Measurements from ENCODE around the gene UNC93A.
"Not testable (repeated sequence)": the region's sequence is repeated elsewhere in the genome, so short reads cannot be mapped to it uniquely, and the experiment has no call there.

Gene UNC93A

DNA sequence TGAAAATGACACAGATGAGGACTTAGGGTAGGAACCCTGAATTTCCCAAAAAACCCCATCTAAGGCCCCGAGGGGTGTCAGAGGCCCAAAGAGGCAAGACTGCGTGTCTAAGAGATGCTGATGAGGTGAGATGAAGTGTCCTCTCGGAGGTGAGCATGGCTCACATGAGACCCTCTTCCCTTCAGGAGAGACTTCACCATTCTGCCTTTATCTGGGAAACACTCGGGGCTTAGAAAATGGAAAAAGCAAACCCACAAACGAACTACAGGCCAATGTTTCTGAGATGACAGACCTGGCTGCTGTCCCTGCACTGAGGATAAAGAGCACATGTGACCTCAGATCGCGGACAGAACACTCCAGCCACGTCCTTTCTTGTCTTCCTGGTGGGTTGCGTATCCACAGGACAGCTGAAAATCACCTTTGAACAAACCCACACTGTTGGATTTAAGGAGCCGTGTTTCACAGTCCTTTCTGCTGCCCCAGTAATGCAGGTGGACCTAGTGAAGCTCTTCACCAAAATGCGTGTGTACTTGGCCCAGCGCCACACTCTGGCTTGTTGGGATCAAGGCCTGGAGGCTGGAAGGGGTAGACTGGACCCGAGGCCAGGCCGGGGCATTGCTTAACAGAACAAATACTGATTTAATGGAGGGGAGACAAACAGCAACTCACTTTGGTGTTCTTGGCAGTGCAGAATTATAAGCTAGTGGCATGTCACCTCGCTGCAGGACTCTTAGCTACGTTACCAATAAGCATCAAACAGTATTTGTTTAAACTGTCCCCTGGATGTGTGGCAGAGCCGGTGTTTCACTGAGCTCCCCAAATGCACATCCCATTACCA, 18.5 kb downstream of the UNC93A start:
- DNase-seq (ENCODE audit: low spot score) = not testable (repeated sequence)

DNA sequence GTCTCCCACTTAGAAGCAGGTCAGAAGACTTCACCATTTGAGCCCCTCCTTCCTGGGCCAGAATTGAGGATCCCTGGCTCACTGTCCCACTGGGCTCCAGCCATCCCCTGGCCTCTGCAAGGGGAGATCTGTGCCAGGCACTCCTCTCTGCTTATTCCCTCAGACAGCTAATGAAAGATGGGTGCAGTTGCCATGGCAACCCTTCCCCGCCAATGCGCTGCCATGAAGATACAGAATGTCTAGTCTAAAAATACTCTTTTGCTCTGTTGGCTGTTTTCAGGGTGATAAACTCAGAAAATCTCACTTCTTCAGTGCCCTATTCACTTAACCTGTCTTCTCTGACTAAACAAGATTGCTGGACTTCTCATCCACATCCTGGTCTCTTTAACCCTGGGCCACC, 20.2 kb downstream of the UNC93A start:
- no peak for DNase-seq (ENCODE audit: low spot score)

DNA sequence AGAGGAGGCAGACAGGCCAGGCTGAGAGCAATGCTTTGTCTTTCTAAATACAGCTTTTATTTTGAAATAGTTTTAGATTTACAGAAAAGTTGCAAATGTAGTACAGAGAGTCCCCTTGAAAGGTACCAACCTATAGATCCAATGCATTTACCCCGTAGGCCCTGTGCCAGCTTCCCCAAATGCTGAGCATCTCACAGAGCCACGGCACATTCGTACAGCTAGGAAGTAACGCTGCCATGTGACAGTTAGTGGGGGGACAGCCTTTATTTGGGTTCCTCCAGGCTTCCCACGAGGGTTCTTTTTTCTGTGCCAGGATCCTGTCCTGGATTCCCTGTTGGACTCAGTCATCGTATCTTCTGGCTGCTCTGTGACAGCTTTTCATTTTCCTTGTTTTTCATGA, 20.6 kb downstream of the UNC93A start:
- DNase-seq (ENCODE audit: low spot score) = not testable (repeated sequence)

DNA sequence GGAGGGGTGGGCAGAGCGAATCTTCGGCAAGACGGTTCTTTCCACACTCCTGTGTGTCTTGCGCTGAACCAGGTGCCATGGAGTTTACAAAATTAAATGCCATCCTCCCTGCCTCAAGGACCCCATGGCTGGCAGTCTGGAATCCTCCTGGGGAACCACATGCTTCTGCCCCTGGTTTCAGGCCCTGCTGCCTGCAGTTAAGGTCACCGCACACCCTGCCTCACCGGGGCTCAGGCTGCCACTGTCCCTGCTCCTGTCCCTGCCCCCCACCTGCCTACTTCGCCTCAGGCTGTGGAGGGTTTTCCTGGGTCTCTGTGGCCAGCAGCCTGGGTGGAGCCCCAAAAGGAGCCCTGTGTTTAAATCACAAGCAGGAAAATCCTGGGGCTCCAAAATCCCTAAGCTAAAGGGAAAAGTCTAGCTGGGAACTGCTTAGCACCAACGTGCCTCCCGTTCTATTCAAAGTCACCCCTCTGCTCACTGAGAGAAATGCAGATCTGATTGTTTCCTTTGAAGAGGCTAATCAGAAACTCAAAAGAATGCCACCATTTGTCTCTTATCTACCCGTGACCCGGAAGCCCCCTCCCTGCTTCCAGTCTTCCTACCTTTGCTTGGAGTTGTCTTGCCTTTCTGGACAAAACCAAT, 23.2 kb downstream of the UNC93A start:
- DNase-seq (ENCODE audit: low spot score) = no peak

DNA sequence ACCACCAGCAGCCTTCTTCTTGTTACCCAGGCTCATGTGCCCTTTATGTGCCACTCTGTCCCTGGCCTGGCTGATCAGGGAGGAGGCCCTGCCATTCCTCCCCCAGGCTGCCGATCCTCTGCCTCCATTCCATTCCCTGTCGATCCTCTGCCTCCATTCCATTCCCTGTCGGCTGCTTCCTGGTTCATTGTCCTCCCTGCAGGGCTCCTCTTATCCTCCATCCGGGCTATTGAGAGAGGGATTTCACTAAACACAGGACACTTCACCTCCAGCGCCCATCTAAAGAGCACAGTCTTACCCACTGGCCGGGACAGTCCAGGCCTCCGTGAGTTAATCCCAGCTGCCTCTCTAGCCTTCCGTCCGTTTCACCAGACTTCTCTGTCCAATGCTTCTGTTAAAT, 26.1 kb downstream of the UNC93A start:
- no peak for DNase-seq (ENCODE audit: low spot score)

DNA sequence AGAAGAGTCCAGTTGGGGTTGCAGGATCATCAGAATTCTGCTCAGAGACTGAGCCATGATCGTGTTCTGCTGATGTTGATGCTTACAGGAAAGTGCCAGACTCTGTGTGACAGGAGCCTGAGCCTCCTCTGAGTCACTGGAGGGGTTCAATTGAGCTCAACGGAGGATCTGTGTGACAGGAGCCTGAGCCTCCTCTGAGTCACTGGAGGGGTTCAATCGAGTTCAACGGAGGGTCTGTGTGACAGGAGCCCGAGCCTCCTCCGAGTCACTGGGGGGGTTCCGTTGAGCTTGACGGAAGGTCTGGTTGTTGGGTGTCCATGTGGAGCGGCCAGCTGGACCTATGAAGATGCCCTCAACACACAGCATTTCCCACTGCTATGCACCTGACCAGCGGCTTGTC, 27.2 kb downstream of the UNC93A start:
- DNase-seq (ENCODE audit: low spot score) = not testable (repeated sequence)

DNA sequence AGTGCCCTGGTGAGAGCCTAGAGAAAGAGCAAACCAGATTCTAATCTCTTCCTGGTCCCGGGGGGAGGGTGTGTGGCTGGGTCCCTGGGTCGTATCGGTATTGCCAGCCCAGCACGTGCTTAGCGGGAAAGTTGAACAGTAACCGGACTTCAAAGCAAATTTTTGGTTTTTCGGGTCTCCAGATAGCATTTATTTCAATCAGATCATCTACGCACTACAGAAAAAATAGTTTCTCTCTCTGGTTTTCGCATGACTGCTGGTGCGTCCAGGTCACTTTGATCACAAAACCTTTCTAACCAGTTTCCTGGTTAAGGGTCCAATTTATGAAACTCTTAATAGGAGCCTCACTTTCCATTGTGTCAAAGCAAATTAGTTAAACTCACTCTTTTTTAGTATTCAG, 27.7 kb downstream of the UNC93A start:
- DNase-seq (ENCODE audit: low spot score) = not testable (repeated sequence)

DNA sequence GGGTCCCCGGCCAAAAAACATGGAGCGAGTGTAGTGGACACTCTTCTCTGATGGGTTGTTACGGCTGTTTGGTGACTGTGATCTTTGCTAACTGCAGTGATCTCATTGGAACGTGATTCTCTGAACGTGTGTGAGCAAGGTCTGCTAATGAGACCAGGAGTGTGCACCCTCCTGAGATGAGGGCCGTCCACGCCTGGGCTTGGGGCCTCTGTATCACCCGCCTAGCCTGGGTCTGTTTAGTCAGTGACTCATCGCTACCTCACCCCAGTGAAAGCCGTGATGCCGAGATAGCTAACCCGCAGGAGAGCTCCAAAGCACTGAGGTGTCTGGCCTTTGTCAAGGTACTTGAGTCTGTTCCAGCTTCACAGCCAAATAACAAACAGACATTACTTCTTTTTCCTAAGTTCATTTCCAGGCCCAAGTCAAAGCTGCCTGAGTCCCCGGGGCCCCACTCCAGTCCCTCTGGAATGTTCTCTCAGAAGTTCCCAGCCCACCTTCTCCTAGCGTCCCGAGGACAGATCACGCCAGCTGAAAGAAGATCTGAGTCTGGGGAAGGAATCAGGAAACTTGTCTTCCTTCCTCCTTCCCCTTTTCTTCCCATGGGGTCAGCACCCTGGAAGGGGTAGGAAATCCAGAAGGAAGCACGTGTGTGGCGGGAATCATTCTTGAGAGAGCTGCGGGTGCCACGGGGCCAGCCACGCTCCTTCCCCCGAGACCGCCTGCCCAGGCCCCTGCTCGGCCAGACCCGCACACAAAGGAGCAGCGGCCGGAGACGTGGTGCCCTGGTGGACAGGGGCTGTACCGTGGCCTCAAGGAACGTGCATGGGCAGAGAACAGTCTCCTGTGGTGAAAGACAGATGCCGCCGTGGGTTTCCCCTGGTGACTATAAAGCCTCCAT, 29.0 kb downstream of the UNC93A start:
- not testable (repeated sequence) for DNase-seq (ENCODE audit: low spot score)

DNA sequence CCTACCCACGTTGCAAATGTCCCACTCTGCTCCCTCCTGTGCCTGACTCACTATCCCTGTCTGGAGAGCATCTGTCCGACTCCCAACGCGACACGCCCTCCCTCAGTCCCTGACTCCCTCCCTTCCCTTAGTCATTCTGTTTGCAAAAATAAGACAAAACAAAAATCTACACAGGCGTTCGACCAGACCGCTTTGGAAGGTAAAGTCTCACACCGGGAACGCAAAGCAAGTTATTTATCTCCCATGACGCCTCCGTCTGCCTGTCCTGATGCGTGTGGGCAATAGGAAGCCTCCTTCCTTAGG, 29.6 kb downstream of the UNC93A start:
- not testable (repeated sequence) for DNase-seq (ENCODE audit: low spot score)

DNA sequence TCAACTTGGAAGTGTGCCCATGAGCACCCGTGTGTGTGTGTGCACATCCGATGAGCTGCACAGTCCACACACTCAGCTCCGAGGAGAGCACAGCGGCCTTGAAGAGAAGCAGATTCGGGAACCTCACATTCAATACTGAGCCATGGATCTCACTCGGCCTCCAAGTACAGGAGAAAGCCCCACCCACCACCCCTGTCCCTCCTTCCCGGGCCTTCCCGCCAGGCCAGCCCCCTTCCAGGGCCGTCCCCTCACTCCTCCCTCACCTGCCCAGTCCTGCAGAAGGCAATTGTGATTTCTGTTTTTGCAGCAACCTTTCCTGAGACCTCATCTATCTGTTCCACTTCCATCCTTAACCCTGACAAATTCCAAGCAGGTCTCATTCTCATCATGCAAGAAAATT, 30.1 kb downstream of the UNC93A start:
- DNase-seq (ENCODE audit: low spot score) = not testable (repeated sequence)

DNA sequence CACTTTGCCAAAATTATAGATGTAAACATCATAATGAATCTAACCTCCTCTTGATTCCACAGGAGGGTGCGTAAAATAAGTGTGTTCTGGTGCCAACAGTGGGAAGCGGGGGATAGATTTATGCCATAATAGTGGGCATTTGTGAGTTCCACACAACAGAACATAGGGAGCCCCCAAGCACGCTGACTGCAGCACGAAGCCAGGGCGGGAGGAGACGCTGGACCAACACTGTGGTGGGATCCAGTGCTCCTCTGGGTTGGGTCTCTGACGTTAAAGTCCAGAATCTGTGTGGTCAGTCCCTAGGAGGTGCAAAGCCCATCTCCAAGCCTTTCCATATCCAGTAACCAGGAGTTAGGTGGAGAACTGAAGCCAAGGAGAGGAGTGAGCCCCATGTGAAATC, 32.0 kb downstream of the UNC93A start:
- no peak for DNase-seq (ENCODE audit: low spot score)

DNA sequence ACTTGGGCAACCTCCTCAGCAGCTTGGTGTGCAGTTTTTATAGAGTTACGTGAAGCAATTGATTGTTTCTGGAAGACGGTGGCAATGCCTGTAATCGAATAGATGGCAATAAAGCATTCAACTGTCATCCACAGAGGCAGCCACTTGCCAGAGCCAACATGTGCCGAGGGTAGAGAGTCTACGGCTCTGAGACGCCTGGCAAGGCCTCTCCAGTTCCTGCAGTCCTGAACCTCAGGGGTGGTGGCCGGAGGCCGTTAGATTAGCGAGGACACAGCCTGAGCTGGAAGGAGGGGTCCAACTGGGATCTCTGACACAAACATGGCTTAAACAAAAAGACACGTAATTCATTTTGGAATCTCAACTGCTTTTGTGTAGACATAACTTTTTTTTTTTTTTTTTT, 33.0 kb downstream of the UNC93A start:
- DNase-seq (ENCODE audit: low spot score) = no peak

DNA sequence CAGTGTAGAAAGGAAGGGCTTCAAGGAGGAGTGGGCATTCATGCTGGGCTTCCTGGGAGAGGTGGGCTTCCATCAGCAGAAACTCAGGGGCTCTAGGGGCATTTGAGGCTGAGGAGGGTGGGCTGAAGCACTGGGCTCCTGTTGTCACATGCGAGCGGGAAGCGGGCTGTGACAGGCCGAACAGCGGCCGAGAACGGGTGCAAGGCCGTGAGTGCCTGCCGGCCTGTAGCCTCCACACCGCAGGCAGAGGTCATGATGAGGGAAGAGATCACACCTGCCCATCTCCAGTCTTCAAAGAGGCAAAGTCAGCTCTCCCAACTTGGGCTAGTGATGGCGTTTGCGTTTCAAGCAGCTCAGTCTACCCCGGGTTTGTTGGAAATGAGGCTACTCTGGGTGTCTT, 34.7 kb downstream of the UNC93A start:
- no peak for DNase-seq (ENCODE audit: low spot score)

DNA sequence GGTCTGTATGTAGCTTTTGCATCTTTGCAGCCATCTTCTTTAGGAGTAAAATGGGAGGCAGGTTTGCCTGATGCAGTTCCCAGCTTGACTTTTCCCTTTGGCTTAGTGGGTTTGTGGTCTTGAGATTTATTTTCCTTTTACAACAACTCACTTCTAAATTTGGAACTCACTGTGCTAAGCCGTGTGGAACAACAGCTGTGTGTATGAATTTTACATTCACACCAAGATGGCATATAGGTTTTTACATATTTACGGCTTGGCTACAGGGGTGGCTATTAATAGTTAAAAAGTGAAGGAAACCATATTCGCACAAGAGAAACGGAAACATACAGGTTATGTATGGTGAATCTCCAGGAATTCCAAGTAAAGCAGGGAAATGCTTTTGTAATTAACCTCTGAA, 36.3 kb downstream of the UNC93A start:
- DNase-seq (ENCODE audit: low spot score) = no peak

DNA sequence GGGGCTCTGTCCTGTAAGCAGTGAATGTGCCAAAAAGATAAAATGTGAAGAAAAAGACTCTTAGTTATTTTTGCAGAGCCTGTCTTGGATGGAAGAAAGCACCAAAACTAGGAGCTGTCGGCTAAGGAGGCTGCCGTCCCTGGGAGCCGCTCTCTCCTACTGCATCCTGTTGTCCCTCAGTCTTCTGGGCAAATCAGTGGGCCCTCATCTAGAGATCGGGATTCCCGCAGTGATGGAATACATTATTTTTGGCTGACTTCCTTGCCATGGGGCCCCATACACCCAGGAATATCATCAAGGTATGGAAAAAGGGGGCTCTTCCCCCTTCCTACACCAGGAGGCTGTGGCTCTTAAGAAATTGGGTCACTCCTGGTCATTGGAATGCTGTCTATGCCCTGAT, 37.0 kb downstream of the UNC93A start:
- no peak for DNase-seq (ENCODE audit: low spot score)

DNA sequence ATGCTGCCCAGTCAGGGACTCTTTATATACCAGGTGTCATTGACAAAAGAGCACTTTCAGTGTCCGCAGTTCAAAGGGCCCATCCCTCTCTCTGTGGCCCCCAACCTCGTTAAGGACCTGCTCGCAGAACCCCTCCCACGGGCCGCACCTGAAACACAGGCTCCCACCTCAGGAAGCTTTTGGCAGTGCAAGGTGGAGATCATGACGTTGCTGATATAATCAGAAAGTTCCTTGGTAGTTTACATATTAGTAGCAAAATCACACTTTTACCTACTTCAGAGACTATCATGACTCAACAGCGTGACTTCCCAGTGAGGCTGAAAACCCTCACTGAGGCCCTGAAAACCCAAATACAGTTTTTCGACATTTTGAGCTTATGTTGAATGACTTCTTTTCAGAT, 37.9 kb downstream of the UNC93A start:
- DNase-seq (ENCODE audit: low spot score) = no peak

DNA sequence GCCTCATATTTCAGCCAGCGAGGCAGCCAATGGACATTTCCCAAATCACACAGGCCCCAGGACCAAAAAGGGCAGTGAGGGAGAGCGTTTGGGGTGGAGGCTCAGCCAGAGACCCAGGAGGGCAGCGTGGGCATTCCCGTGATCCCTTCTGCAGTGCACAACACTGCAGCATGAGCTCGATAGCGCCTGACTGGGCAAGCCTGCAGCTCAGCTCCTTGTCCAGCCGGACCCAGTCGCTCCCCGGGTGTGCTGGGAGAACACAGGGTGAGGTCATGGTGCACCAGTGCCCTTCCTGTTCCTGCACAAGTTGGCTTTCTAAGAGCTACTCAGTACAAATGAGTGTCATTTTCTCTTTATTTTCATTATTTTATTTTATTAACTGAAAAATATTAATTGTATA, 39.6 kb downstream of the UNC93A start:
- DNase-seq (ENCODE audit: low spot score) = no peak

DNA sequence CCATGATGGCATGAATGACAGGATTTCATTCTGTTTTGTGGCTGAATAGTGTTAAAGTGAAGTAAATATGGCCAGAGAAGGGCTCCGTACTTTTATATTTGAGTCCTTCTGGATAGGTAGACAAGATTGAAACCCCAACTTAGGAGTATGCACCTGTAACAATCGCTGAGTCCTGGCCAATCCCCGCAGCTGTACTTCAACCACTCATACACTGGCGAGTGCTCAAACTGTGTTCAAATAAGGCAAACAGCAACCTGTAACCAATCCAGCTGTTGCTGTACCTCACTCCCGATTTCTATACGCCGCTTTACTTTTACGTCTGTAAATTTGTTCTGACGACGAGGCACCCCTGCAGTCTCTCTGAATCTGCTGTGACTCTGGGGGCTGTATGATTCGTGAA, 40.5 kb downstream of the UNC93A start:
- DNase-seq (ENCODE audit: low spot score) = no peak

DNA sequence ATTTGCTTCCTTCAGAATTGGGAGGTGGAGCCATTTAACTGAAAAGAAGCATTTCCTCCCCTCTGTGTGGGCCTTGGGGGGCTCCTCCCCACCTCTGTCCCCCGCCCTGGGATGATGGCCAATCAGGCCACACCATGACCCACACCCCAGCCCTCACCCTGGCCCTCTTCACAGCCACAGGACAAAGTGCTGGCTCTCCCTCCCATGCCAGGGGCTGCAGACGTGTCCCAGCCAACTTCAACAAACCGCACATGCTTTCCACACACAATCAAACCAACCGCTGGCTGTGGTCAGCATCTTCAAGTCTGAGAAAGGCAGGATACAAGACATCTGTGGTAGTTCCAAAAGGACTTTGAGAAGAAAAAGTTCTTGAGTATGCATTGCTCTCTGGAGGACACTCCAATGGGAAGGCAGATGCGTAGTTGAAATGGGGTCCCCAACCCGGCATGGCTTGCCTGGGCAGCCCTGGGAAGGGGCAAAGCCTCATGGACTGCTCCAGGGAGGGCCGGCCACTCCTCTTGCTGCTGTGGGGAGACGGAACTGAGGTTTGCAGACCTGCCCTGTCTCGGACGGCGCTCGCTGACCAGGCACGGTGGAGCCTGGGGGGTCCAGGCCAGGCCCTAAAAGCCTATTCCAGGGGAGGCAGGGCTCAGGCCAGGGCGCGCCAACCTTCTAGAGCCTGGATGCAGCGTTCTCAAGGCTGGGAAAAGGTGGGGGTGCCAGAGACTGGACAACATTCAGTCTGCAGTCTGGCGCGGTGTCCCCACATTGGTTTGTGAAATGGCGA, 45.9 kb downstream of the UNC93A start:
- DNase-seq (ENCODE audit: low spot score) = no peak

DNA sequence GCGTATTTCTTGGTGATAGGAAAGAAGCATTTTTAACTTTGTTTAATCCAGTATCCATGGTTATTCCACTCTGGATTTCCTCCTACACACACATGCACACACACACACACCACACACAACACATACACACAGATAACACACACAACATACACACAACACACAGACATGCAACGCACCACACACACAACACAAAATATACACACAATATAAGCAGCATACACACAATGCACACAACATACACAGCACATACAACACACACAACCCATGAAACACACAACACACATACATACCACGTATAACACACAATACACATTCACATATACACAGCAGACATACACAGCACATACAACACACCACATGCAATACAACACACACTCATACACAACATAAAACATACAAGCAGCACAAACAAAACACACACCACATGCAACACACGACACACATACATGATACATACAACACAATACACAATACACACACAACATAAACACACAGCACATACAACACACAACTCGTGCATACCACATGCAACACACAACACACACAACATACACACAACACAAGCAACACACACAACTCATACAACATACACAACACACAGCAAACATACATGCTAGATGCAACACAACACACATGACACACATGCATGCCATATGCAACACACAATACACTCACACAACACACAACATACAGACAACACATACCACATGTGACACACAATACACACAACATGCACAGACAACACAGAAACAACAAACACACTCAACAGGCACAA, 46.7 kb downstream of the UNC93A start:
- DNase-seq (ENCODE audit: low spot score) = no peak

DNA sequence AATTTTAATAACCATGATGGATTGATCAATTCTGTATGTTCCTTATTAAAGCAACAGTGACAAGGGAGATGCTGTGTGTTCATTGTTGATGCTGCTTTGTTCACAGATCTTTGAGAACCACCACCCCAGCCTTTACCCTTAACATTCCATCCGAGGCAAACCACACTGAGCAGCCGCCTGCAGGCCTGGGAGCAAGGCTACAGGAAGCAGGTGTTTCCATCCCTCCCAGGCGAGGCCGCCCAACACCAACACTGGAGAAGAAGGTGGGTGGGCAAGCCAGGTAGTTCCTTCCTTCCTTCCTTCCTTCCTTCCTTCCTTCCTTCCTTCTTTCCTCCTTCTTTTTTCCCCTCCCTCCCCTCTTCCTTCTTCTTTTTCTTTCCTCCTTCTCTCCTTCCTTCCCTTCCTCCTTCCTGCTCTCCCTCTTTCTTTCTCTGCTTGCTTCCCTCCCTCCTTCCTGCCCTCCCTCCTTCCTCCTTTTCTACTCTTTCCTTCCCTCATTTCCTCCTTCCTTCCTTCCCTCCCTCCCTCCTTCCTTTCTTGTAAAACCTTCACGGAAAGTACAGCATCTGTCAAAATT, 47.5 kb downstream of the UNC93A start:
- no peak for DNase-seq (ENCODE audit: low spot score)

Data from AG20443 (cell line).